ENCODE results near the gene STAT1.

Gene STAT1

DNA sequence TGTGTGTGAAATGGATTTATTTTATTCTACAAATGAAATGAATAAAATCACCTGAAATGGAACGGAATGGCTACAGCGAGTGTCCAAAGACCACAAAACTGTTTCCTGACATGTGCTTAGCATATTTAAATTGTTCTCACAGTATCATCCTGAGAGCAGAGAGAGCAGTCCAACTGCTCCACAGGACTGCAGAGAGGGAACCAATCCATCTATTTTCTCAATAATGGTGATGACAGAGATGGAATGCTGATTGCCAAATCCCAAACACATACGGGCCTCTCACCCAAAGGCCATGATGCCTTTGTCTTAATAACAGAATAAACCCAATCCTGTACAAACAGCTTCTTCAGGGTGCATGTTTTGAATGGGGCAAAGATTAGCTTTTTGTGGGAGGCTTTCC is 41.1 kb downstream of the STAT1 start:
- H3K4me3 ChIP-seq (ENCODE audit: low read length) = no peak overlapping the region
- no peak for DNase-seq (ENCODE audit: low read depth)
- TF ChIP-seq, protein P1, sequence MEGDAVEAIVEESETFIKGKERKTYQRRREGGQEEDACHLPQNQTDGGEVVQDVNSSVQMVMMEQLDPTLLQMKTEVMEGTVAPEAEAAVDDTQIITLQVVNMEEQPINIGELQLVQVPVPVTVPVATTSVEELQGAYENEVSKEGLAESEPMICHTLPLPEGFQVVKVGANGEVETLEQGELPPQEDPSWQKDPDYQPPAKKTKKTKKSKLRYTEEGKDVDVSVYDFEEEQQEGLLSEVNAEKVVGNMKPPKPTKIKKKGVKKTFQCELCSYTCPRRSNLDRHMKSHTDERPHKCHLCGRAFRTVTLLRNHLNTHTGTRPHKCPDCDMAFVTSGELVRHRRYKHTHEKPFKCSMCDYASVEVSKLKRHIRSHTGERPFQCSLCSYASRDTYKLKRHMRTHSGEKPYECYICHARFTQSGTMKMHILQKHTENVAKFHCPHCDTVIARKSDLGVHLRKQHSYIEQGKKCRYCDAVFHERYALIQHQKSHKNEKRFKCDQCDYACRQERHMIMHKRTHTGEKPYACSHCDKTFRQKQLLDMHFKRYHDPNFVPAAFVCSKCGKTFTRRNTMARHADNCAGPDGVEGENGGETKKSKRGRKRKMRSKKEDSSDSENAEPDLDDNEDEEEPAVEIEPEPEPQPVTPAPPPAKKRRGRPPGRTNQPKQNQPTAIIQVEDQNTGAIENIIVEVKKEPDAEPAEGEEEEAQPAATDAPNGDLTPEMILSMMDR (conservative IDR thresholded peaks at IDR 0.05; ENCODE audit: low read depth, low read length) = no peak

- TF ChIP-seq, protein P1 (conservative IDR thresholded peaks at IDR 0.05; ENCODE audit: low read depth, low read length) = no peak
- H3K4me3 ChIP-seq (ENCODE audit: low read length) = no peak overlapping the region
- no peak for DNase-seq (ENCODE audit: low read depth)
Observed at GRCh38 chr2:190972213-190972612, 41.8 kb downstream of the STAT1 start.

- TF ChIP-seq, protein P1 (conservative IDR thresholded peaks at IDR 0.05; ENCODE audit: low read depth, low read length) = no peak
- H3K4me3 ChIP-seq (ENCODE audit: low read length) = no peak overlapping the region
- no peak for DNase-seq (ENCODE audit: low read depth)
Observed at GRCh38 chr2:190970873-190971506, 43.0 kb downstream of the STAT1 start.

- H3K4me3 ChIP-seq (ENCODE audit: low read length) = no peak overlapping the region
- TF ChIP-seq, protein P1 (conservative IDR thresholded peaks at IDR 0.05; ENCODE audit: low read depth, low read length) = no peak
- DNase-seq (ENCODE audit: low read depth) = no peak
Observed at GRCh38 chr2:190970160-190970559, 43.8 kb downstream of the STAT1 start.

DNA sequence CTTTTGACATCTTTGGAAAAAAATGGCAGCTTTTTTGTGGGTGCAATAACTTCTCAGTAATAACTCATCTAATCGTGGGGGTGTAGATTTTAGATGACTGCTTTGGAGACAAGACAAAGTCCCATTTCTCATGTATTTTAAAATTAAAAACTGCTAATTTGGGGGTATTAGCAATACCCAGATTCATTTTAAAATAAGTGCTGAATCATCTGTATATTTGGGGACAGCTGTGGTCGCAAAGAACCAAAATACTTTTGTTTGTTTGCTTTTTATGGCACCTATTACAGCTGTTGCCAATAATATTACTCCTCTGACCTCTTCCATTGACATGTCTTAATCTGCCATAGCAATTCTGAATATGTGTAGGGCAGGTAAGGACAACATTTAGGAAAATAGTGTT is 45.4 kb downstream of the STAT1 start:
- TF ChIP-seq, protein P1 (conservative IDR thresholded peaks at IDR 0.05; ENCODE audit: low read depth, low read length) = no peak
- H3K4me3 ChIP-seq (ENCODE audit: low read length) = no peak overlapping the region
- no peak for DNase-seq (ENCODE audit: low read depth)

GRCh38 chr2:190965580-190966222 is 48.3 kb downstream of the STAT1 start:
- H3K4me3 ChIP-seq (ENCODE audit: low read length) = no peak overlapping the region
- DNase-seq (ENCODE audit: low read depth) = no peak
- TF ChIP-seq, protein P1 (conservative IDR thresholded peaks at IDR 0.05; ENCODE audit: low read depth, low read length) = no peak
